HG03342 (cell line): ENCODE data around the gene SLC7A5.
"Not testable (repeated sequence)": the region's sequence is repeated elsewhere in the genome, so short reads cannot be mapped to it uniquely, and the experiment has no call there.

ENCODE experiments used
- ATAC-seq: cut with Tn5 transposase; IDR thresholded peaks from one replicate; pipeline ENCODE4 v1.9.1; 2021; ENCODE audit warnings: mild to moderate bottlenecking, moderate library complexity; ENCODE audit not compliant: unreplicated experiment

Gene SLC7A5

DNA sequence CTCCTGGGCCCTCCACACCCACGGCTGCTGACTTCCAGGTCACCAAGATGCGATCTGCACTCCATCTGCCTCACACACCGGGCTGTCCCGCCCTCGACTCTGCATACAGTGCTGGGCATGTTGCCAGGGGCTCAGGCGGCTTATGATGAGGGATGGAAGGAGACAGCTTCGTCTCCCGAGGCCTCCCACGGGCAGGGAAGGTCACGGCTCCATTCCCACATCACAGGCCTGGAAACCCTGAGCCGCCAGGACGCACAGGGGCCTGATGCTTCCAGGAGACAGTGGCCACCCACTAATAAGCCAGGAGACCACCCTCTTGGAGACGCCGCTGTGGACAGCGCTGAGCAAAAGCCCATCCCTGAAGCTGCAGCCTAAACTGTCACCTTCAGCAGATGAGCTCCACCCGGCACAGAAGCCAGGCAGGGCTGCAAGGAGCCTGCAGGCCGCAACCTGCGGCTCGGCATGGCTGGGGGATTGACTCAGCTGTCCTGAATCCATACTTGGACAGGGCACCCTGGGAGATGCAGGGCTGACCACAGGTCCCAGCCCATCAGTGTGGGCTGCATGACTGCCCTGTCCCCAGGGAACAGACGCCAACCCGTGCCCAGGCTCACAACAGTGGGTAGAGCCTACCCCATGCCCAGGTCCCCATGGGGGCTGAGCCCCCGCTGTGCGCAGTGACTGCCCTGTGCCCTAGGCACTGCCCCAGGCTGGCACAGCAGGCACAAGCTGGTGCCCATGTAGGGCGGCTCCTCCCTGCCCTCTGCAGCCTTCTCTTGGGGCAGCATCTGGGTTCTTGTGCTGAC, 34.4 kb downstream of the SLC7A5 start:
- ATAC-seq = no peak

DNA sequence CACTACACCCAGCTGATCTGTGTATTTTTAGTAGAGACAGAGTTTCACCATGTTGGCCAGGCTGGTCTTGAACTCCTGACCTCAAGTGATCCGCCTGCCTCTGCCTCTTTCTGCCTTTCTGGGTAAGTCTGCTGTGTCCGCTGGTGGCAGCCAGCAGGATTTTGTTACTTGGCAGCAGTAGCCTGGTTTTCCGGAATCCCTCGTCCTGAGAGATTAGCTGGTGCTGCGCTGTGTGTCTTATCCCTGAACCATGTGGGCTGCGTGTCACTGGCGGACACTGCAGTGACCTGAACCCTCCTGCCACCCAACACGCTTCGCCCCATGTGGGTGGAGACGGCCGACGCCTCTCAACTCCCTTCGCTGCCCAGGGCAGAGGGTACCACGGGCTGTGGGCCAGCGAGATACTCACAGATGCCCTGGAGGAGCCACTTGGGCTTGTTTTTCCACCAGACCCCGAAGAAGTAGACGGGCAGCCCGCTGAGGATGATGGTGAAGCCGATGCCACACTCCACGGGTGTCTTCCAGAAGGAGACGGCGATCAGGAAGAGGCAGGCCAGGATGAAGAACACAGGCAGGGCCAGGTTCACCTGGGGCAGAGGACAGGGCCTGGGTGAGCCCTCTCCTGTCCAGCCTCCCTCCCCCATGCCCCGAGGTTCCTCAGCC, 35.2 kb downstream of the SLC7A5 start:
- no peak for ATAC-seq

DNA sequence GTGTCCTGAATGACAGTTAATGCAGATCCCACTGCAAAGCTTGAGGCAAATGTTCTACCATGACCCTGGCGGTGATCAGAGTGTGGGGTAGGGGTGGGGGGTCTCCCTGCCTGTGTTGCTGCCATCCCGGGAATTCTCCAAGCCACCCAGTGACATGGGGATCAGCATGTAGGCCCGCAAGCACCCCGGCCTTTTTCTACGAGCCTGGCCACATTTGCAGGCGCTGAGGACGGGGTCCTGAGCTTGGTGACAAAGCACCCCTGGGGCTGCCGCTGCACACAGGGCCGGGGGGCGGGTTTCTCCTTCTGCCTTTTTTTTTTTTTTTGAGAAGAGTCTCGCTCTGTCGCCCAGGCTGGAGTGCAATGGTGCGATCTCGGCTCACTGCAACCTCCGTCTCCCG, 35.8 kb downstream of the SLC7A5 start:
- no peak for ATAC-seq

DNA sequence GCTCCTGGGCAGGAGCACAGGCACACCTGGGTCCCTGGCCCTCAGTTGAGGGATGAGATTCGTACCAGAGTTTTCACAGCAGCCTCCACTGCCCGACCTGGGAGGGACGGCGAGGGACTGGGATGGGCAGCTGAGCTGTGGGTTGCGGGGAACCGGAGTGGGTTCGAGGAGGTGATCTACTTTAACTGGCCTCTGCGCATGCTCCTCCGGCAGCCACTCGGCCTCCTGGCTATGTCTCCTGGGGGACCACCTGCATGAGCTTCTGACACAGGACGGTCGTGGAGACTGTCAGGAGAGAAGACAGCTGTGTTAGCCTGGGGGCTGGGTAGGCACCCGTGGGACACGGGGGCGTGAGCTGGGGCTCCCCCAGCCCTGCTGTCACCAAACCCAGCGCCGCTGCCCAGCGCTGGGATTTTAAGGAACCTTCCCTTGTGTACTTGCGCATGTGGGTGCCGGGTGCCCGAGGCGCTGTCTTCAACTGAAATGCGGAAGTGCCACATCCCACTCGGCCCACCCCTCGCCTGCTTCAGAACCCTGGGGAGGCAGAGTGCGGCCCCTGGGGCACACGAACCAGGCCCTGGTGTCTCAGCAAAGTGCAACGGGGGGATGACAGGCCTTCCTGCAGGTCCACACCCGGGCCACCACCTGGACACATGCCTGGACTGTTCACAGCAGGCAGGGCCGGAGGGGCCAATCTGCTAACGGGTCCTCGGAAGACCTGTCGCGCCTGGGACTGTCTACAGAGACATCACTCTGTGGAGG, 36.4 kb downstream of the SLC7A5 start:
- ATAC-seq = no peak

DNA sequence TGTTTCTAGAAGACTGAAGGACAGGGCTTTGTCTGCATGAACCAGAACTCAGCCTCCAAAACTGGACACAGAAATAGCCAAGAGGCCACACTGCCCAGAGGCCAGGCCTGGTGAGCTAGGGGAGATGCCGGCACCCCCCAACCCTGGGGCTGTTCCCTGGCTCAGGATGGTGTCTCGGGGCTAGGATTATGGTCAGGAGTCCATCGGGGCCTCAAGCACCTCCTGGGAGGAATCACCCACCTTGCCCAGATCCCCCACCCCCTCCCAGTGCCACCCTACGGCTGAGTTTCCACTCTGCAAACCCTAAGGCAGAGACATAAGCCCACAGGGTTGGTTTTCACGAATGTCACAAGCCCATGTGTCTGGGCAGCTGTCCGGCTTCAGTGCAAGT, 37.2 kb downstream of the SLC7A5 start:
- ATAC-seq = no peak

DNA sequence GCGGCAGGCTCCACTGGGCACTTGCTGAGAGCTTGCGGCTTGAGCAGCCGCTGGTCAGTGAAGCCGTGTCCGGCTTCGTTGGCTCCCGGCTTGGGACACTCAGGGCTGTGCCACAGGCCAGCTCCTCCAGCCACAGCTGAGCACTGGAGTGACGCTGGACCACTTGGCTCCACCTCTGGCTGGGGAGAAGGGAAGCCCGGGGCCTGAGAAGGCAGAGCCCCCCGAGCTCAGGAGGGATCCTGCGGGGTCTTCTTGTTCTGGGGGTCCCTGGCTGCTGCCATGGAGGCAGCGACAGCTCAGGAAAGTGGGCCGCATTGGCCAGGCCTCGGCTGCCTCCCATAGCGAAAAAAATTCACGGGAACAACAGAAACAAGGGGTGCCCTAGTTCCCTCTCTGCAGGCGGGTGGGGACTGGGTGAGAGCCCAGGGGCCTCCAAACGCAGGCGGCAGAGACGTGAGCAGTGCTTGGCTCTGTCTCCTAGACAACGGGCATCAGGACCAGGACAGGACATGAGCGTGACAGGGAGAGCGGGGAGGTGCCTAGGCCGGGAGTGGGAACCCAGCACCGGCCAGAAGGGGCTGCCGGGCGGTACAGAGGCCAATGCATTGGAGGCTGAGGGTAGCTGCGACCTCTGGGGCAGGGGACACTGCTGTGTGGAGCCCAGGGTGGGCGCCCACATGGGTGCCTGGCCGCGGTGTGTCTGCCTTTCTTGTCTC, 37.7 kb downstream of the SLC7A5 start:
- no peak for ATAC-seq

DNA sequence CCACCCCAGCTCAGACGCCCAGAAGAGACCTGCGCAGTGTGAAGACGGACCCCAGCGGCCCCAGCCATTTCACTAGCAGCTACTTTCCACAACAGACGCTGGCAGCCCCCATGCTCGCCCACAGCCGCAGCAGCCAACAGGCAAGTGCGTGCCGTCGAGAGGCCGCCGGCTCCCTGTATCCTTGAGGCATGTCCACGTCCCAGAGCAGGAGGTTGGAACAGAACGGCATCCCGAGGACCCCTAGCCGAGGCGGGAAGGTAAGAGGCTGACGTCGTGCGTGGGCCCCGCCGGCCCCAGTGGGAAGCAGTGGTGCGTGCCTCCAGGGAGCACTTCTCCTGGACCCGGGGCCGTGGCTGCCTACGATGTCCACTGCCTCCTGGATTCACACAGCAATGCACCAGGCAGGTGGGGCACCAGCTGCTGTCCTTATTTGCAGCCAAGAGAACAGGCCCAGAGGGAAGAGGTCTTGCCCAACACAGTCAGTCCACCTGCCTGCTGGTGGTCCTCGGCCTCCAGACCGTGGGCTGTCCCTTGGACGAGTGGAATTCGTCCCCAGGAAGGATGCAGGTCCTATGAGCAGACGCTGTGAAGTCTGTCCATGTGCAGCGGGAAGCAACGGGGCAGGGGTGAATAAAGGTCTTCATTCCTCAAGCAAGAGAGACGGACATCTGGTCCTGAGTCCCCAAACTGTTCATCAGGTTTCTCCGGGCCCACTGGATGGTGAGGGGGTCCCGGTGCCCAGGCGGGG, 38.5 kb downstream of the SLC7A5 start:
- ATAC-seq = no peak

DNA sequence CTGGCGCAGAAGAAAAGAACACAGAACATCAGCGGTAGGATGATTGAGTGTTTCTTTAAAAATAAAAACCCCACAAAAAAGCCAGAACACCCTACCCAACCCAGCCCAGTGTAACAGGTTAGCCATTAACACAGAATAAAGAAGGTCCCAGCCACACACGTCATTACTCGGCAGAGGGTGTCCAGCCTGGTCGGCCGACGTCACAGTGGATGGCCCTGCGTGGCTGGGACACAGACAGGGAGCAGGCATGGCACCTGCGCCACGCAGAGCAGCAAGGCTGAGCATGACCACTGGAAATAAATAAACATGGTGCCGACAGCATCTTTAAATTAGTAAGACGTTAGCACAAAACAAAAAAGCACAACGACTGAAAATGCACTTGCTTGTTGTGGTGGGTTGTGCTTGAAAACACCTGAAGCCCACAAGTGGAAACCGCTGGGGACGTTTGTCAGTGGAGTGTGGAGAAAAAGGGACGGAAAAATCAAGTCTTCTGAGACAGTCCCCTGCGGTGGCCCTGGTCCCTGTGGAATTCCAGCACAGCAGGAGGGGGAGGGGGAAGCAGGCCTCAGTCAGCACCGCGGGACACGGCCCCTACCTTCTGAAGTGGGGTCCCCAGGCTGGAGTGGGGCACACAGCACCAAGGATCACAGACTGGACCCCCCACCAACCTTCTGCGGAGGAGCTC, 39.2 kb downstream of the SLC7A5 start:
- no peak for ATAC-seq

DNA sequence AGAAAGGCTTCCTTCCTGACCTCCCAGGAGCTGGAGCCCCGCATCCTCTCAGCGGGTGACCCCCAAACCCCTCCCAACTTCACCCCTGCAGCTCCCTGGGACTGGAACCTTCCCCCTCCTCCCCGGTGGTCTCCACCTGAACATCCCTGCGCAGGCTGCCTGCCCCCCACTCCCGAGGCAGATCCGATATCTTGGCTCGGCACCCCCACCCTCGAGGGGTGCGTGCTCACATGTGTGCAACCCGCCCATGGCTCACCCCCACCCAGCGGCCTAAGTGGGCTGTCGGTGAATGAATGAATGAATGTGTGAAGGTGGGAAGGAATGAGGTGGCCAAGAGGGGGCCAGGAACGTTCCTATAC, 39.7 kb downstream of the SLC7A5 start:
- ATAC-seq = no peak

DNA sequence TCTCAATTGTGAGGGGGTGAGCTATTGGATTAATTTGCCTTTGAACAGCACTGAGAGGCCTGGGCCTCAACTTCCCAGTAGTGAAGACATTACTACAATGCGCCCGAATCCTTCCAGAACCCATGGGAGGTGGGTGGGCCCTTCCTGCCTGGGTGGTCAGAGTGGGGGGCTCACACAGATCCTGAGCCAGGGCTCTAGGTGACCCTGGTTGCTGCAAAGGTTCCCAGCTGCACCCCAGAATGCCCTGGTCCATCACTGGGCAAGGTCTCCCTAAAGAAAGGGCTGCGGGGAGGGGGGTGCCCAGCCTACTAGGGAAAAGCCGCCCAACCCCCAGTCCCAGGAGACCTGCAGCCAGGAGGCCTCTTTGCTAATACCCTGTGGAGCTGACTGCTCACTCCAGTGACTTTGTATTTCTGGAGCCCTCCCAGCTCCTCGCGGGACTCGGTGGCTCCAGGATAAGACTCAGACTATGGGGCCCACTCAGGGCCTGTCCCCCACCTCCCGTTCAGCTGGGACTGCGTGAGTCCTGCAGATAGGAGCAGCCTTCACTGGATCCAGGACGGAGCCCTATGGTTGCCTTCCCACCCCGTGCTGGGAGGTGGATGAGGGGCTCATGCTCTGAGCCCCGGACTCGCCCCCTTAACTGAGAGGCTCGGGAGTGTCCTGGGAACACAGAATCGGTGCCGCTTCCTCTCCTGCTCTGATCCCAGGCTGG, 40.2 kb downstream of the SLC7A5 start:
- ATAC-seq = no peak

DNA sequence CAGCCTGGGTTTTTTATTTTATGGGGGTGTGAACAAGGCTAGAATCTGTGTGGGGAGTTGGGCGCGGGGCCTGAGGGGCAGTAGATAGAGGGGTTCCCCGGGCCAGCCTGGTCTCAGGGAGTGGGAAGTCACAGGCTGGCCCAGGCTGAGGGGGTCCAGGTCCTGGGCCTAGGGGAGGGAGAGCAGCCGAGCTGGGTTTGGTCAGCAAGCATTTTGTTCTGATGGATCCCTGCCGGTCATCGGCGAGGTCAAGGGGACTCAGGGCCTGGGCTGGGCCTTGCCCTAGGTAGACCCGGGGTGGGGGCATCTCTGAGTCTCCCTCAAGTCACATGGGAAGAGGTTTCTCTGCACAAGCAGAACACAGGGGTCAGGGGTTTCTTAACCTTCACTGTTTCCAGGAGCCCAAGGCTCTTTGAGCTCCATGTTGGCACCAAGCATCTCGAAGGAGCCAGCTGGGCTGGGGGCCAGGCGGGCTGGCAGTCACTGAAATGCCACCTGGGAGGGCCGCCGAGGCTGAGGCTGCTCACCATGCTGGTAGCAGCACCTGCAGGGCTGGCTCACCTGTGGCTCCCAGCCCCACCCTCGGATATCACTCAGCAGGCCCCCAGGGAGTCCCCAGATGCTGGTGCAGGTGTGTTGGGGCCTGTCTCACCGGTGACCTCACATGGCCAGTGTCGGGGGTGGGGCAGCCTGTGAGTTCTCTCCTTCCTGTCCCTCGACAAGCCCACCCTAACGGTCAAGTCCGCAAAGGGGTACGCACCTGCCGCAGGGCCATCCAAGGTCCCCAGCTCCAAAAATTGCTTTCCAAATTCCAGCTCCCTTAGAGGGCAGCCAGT, 41.0 kb downstream of the SLC7A5 start:
- ATAC-seq = no peak

DNA sequence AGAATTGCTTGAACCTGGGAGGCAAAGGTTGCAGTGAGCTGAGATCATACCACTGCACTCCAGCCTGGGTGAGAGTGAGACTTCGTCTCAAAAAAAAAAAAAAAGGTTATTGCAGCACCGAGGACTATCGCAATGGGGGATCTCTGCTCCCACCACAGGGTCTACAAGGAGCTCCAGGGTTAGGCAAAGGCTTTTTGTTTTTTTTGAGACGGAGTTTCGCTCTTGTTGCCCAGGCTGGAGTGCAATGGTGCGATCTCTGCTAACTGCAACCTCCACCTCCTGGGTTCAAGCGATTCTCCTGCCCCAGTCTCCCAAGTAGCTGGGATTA, 41.8 kb downstream of the SLC7A5 start:
- ATAC-seq = not testable (repeated sequence)

DNA sequence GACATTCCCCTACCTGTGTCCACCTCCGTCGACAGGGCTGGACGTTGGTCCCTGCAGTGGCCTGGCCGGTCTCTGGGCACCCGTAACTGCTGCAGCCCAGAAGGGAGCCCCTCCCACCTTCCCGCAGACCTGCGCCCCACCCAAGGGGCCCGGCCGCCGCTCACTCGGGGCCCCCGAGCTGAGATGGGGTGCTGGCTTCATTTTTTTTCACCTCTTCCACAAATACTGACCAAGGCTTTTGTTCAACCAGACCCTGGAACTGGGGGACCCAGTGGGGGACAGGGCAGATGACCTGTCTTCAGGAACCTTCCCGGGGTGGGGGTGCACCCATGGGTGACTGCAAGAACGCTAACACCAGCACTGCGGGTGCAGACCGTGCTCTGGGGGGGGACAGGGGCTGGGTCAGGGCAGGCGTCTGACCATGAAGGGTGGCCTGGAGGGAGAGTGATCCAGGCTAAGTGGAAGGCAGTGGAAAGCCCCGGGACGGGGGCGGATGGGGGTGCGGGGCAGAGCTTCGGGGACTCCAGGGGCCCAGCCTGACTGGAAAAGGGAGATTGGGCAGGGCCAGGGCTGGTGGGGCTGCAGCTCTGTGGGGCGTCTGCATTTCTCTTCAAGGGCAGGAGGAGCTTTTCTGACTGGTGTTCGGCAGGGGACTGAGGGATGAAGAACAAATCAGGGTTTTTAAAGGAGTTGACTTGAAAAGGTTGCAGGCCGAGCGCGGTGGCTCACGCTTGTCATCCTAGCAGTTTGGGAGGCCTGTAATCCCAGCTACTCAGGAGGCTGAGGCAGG, 42.3 kb downstream of the SLC7A5 start:
- no peak for ATAC-seq

DNA sequence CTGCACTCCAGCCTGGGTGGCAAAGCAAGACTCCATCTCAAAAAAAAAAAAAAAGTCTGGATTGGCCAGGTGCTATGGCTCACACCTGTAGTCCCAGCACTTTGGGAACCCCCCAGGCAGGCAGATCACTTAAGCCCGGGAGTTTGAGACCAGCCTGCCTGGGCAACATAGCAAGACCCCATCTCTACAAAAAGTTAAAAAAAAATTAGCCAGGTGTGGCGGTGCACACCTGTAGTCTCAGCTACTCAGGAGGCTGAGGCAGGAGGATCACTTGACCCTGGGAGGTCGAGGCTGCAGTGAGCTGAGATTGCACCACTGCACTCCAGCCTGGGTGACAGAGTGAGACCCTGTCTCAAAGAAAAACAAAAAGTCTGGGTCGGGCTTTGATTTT, 42.9 kb downstream of the SLC7A5 start:
- ATAC-seq = not testable (repeated sequence)

DNA sequence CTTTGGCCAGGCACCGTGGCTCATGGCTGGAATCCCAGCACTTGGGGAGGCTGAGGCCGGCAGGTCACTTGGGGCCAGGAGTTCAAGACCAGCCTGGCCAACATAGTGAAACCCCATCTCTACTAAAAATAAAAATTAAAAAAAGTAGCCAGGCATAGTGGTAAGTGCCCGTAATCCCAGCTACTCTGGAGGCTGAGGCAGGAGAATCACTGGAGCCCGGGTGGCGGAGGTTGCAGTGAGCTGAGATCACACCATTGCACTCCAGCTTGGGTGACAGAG, 43.5 kb downstream of the SLC7A5 start:
- not testable (repeated sequence) for ATAC-seq

DNA sequence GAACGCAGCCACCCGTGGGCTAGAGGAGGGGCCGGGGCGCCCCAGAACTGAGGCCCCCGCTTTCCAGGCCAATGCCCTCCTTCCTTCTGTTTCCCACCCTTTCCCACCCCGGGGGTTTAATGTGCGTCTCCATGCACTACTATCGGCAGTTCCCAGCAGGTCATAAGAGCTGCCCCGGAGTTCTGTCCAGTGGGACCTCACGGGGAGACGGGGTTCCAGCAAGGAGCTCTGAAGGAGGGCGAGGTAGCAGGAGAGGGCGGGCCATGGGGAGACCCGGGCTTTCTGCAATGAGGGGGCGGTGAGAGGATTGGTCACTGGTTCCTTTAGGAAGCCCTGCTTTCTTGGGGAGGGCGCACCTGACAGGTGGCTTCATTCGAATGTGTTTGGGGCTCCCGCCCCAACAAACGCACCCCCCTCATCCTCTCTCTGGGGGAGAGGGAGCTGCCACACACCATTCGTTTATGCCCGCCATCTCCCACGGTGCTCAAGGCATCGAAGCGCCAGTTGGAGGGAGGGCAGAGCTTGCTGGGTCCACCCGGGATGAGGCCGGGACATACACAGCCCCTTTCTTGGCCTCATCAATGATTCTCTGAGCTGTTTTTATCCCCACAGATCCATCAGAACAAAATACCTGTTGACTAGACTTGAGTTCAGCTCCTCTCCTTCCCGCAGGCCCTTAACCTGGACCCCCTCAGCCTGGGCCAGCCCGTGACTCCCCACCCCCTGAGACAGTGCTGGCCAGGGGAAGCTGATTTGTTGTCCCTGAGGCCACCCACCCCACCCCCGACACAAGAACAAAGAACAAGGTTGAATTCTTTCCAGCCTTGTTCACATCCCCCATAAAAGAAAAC, 44.1 kb downstream of the SLC7A5 start:
- no peak for ATAC-seq
